ENCODE results near the gene GCG. TPM values are rescaled to one million over a fixed set of nuclear protein-coding genes. Genes with fewer than 3 reads are reported as not detected.

GCG gene
- total and polyA plus RNA-seq, 7 donors: 9.0 to 26.6 (median 10.6) TPM; not detected in 4

GRCh38 chr2:162149466-162149865 lies 2.6 kb downstream of the GCG start:
- no peak overlapping the region for H3K4me3 ChIP-seq
- intact Hi-C loops (cut with DNase I): no loop called here
- H3K27ac ChIP-seq: no peak overlapping the region
- DNase-seq: no peak
- no peaks in the 10 kb centered on the region for H3K4me1 ChIP-seq
- H3K36me3 ChIP-seq: no peaks in the 10 kb centered on the region
- no peaks in the 10 kb centered on the region for H3K27me3 ChIP-seq
- no peaks in the 10 kb centered on the region for H3K9me3 ChIP-seq
- 87 to 88% methylated on average over 2 of the region's 2 CpGs for WGBS, 2 donors
- TF ChIP-seq CTCF (IDR thresholded peaks at IDR 0.05) (no peak), EP300 (IDR thresholded peaks at IDR 0.05) (no peak), POLR2A (IDR thresholded peaks at IDR 0.05) (no peak), POLR2AphosphoS5 (IDR thresholded peaks at IDR 0.05) (no peak)

DNA sequence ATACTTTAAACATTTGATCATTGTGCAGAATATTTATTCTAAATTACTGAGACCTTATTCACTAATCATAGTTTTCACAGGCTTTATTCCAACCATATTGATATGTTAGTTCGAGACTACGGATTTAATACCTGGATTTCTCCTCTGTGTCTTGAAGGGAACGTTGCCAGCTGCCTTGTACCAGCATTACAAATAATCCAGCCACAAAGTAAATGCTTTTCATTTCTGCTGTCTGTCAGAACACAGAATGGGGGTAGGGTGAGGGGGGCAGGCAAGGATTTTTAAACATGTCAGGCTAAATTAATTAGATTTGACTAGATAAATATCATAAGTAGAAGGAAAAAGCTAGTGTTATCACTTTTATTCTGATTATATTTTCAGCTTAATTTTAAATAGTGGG lies 3.1 kb downstream of the GCG start:
- H3K27ac ChIP-seq: no peak overlapping the region
- H3K4me3 ChIP-seq: no peak overlapping the region
- H3K9me3 ChIP-seq: no peaks in the 10 kb centered on the region
- 69 to 74% methylated on average over 3 of the region's 3 CpGs for WGBS, 2 donors
- no peaks in the 10 kb centered on the region for H3K4me1 ChIP-seq
- TF ChIP-seq EP300 (IDR thresholded peaks at IDR 0.05) (no peak), POLR2A (IDR thresholded peaks at IDR 0.05) (no peak), CTCF (IDR thresholded peaks at IDR 0.05) (no peak), POLR2AphosphoS5 (IDR thresholded peaks at IDR 0.05) (no peak)
- intact Hi-C loops (cut with DNase I): no loop called here
- no peak for DNase-seq
- H3K36me3 ChIP-seq: no peaks in the 10 kb centered on the region
- no peaks in the 10 kb centered on the region for H3K27me3 ChIP-seq

DNA sequence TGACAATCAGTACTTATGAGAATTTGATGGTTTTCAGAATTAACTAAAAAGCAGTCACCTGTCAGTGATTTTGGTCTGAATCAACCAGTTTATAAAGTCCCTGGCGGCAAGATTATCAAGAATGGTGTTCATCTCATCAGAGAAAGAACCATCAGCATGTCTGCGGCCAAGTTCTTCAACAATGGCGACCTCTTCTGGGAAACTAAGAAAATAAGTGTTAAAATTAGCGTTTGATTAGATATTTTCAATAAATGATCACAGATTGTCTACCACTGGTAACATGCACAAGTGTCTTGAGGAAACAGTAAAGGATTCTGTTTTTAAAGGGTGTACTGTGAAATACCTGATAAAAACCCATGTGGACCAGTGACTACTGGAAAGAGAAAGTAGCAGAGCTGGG lies 8.1 kb downstream of the GCG start:
- 91 to 92% methylated on average over 4 of the region's 4 CpGs for WGBS, 2 donors
- Histone ChIP-seq H3K4me3 (no peak overlapping the region), H3K27me3 (peaks cover 0 to 3% (median 0%) of the 10 kb centered on the region in 3 donors), H3K36me3 (no peaks in the 10 kb centered on the region), H3K27ac (no peak overlapping the region), H3K9me3 (no peaks in the 10 kb centered on the region), H3K4me1 (no peaks in the 10 kb centered on the region)
- no peak for TF ChIP-seq POLR2AphosphoS5 (IDR thresholded peaks at IDR 0.05)
- no peak for TF ChIP-seq POLR2A (IDR thresholded peaks at IDR 0.05)
- TF ChIP-seq CTCF (IDR thresholded peaks at IDR 0.05): no peak
- TF ChIP-seq EP300 (IDR thresholded peaks at IDR 0.05): no peak
- intact Hi-C loops (cut with DNase I): no loop called here
- no peak for DNase-seq

DNA sequence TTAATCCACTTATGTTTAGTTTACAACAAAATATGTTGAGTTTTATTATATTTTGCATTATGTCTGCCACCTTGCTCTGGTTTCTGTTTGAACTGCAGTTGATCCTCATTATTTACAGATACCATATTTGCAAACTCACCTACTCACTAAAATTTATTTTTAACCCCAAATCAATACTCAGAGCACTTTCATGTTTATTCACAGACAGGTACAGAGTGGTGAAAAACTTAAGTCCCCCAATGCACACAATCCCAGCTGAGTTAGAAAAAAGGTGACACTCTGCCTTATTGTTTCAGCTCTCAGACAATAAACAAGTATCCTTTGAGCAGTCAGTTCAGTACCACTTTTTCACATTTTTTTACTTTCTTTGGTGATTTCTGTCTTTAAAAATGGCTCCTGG lies 13.7 kb downstream of the GCG start:
- no peak for TF ChIP-seq EP300 (IDR thresholded peaks at IDR 0.05)
- no peak for TF ChIP-seq POLR2AphosphoS5 (IDR thresholded peaks at IDR 0.05)
- no peak for TF ChIP-seq POLR2A (IDR thresholded peaks at IDR 0.05)
- no peak for TF ChIP-seq CTCF (IDR thresholded peaks at IDR 0.05)
- no peak overlapping the region for H3K4me3 ChIP-seq
- intact Hi-C loops (cut with DNase I): no loop called here
- H3K9me3 ChIP-seq: no peaks in the 10 kb centered on the region
- no peaks in the 10 kb centered on the region for H3K36me3 ChIP-seq
- no peaks in the 10 kb centered on the region for H3K4me1 ChIP-seq
- peaks cover 0 to 3% (median 0%) of the 10 kb centered on the region in 3 donors for H3K27me3 ChIP-seq
- DNase-seq: no peak
- no peak overlapping the region for H3K27ac ChIP-seq

GRCh38 chr2:162127422-162127821 lies 24.6 kb downstream of the GCG start:
- Histone ChIP-seq H3K27ac (no peak overlapping the region), H3K4me1 (peaks cover 0 to 15% (median 5%) of the 10 kb centered on the region in 4 donors), H3K36me3 (no peaks in the 10 kb centered on the region), H3K27me3 (no peaks in the 10 kb centered on the region), H3K4me3 (no peak overlapping the region), H3K9me3 (peaks cover 0 to 3% (median 0%) of the 10 kb centered on the region in 4 donors)
- intact Hi-C loops (cut with DNase I): no loop called here
- 86 to 94% methylated on average over 2 of the region's 2 CpGs for WGBS, 2 donors
- DNase-seq: no peak
- TF ChIP-seq CTCF (IDR thresholded peaks at IDR 0.05): no peak
- TF ChIP-seq POLR2A (IDR thresholded peaks at IDR 0.05): no peak

Measured in sigmoid colon (tissue), 7 donors.